Tibial nerve (tissue), 4 donors: ENCODE data around the gene ARL4D.

Experiments used
- CTCF ChIP-seq, 5 experiments: fragments of 200-600 bp in 3 of 5; fragments of 450-650 bp in 2 of 5; sonication (generic) in 3 of 5; IDR thresholded peaks; one replicate each; pipeline ENCODE4 v1.5.1; 2016 to 2019; ENCODE audit warnings: antibody characterized with exemption in 5 of 5, mild to moderate bottlenecking in 3 of 5, moderate library complexity in 2 of 5
- EP300 ChIP-seq, 2 donors: sonication (generic); formaldehyde crosslinking; IDR thresholded peaks; one replicate each; pipeline ENCODE4 v1.6.1; 2017; ENCODE audit warnings: antibody characterized with exemption in 2 of 2, mild to moderate bottlenecking in 1 of 2

GRCh38 chr17:43396491-43397060, 2.2 kb upstream of the ARL4D start:
- TF ChIP-seq CTCF (IDR thresholded peaks at IDR 0.05) (no peak), EP300 (IDR thresholded peaks at IDR 0.05) (no peak)
